HepG2 (cell line): ENCODE measurements around the gene IGF2. TPM values are rescaled to one million over a fixed set of nuclear protein-coding genes. Genes with fewer than 3 reads are reported as not detected.

ENCODE experiments used
- ATAC-seq: fragments of 200-7000 bp; cut with Tn5 transposase; 3 replicates; pipeline ENCODE4 v1.9.1; 2020; ENCODE audit warnings: mild to moderate bottlenecking, moderate library complexity
- BruUV-seq: library from RNA; stranded (reverse); fragments of 400-500 nt; replicated peaks from 2 replicates; lab custom pipeline; 2021; lab: Mats Ljungman, UMichigan
- CTCF ChIA-PET: fragments of 300-600 bp; formaldehyde crosslinking; extraction: SDS; loops from one replicate; lab custom pipeline; 2021; ENCODE audit warnings: low total read pairs, inconsistent platforms, low intra/inter-chr PET ratio; lab: Yijun Ruan, JAX
- POLR2A ChIA-PET: fragments of 350-600 bp; sonication (Branson Sonifier 250); formaldehyde crosslinking; loops from one replicate; lab custom pipeline; 2020; ENCODE audit warnings: antibody characterized with exemption, inconsistent platforms; lab: Yijun Ruan, JAX
- DNase-seq: peaks from one replicate; pipeline ENCODE4 v3.0.0-alpha.2; 2015; ENCODE audit warnings: low spot score
- FAIRE-seq: peaks from 3 replicates; lab custom pipeline; 2011; peaks lifted over from hg19 to GRCh38; lab: Jason Lieb, UNC
- H2AFZ ChIP-seq: one replicate; pipeline ENCODE4 v1.6.1; 2011; ENCODE audit warnings: low read length, inconsistent platforms
- H3K27ac ChIP-seq: fragments of 300-600 bp; 3 replicates; pipeline ENCODE4 v1.8.0; 2011; ENCODE audit warnings: mixed run types, mild to moderate bottlenecking, mixed read lengths, low read length, inconsistent platforms; ENCODE audit not compliant: insufficient read depth; ENCODE audit errors: extremely low read length
- H3K27me3 ChIP-seq, 2 experiments: fragments of 200-600 bp in 1 of 2; 2 replicates in 1 of 2; 3 replicates in 1 of 2; pipeline versions ENCODE4 v1.6.0 to v1.8.0; 2011; ENCODE audit warnings: low read length in 2 of 2, mild to moderate bottlenecking in 2 of 2, moderate library complexity in 2 of 2, inconsistent platforms in 1 of 2; ENCODE audit not compliant: insufficient read depth in 2 of 2, control insufficient read depth in 1 of 2
- H3K36me3 ChIP-seq, 2 experiments: fragments of 200-600 bp in 1 of 2; replicated peaks in 1 of 2; 2 replicates in 1 of 2; 3 replicates in 1 of 2; pipeline versions ENCODE4 v1.5.1 to v1.8.0; 2011; ENCODE audit warnings: low read length in 2 of 2, inconsistent platforms in 1 of 2; ENCODE audit not compliant: insufficient read depth in 2 of 2, control insufficient read depth in 1 of 2
- H3K4me1 ChIP-seq: 2 replicates; pipeline ENCODE4 v1.5.1; 2012; ENCODE audit warnings: low read length, inconsistent platforms; ENCODE audit not compliant: insufficient read depth
- H3K4me2 ChIP-seq: 2 replicates; pipeline ENCODE4 v1.6.0; 2011; ENCODE audit warnings: low read depth, low read length, inconsistent platforms
- H3K4me3 ChIP-seq, 3 experiments: fragments of 200-600 bp in 1 of 3; sonication (generic), shearing (Covaris generic) in 1 of 3; replicated peaks in 1 of 3; 2 replicates each; pipeline ENCODE4 v1.5.1; 2011 to 2016; ENCODE audit warnings: low read length in 3 of 3, inconsistent platforms in 2 of 3, low read depth in 2 of 3, mild to moderate bottlenecking in 2 of 3, control low read depth in 1 of 3, mixed read lengths in 1 of 3; ENCODE audit not compliant: insufficient read depth in 1 of 3
- H3K79me2 ChIP-seq: one replicate; pipeline ENCODE4 v1.6.1; 2011; ENCODE audit warnings: low read length, inconsistent platforms; ENCODE audit not compliant: insufficient read depth
- H3K9ac ChIP-seq: 2 replicates; pipeline ENCODE4 v1.6.0; 2011; ENCODE audit warnings: mild to moderate bottlenecking, low read depth, low read length, inconsistent platforms; ENCODE audit not compliant: insufficient read depth
- H3K9me3 ChIP-seq: 2 replicates; pipeline ENCODE4 v1.5.1; 2012; ENCODE audit warnings: mild to moderate bottlenecking, low read length
- H4K20me1 ChIP-seq: 2 replicates; pipeline ENCODE4 v1.6.0; 2011; ENCODE audit warnings: inconsistent platforms, mild to moderate bottlenecking, low read length, moderate library complexity; ENCODE audit not compliant: insufficient read depth
- DMAP1 ChIP-seq: IDR thresholded peaks from 2 replicates; pipeline ENCODE4 v1.6.1; 2016
- GABPB1 ChIP-seq: IDR thresholded peaks from 2 replicates; pipeline ENCODE4 v1.6.1; 2016; ENCODE audit warnings: mild to moderate bottlenecking, missing genetic modification reagents, moderate library complexity, missing compliant biosample characterization
- ZBTB7B ChIP-seq: sonication (generic); formaldehyde crosslinking; IDR thresholded peaks from 2 replicates; pipeline ENCODE4 v1.4.0; 2020; ENCODE audit warnings: missing genetic modification reagents
- ZFP36L1 ChIP-seq: sonication (generic); formaldehyde crosslinking; IDR thresholded peaks from 2 replicates; pipeline ENCODE4 v1.8.0; 2022; ENCODE audit warnings: mild to moderate bottlenecking, missing genetic modification reagents, moderate library complexity
- ZNF432 ChIP-seq: sonication (generic); formaldehyde crosslinking; IDR thresholded peaks from 2 replicates; pipeline ENCODE4 v1.5.0; 2020; ENCODE audit warnings: missing genetic modification reagents, mild to moderate bottlenecking, borderline replicate concordance
- ZNF569 ChIP-seq: sonication (generic); formaldehyde crosslinking; IDR thresholded peaks from 2 replicates; pipeline ENCODE4 v1.5.0; 2020; ENCODE audit warnings: mild to moderate bottlenecking, missing genetic modification reagents, moderate library complexity, borderline replicate concordance
- WGBS: methylation state at CpG from one replicate; pipeline ENCODE4 v1.1.6; 2017; ENCODE audit warnings: low lambda C conversion rate; 5-methylcytosine and 5-hydroxymethylcytosine counted together
- in situ Hi-C: cut with HindIII; loops from 2 replicates; pipeline ENCODE4 v1.10.0; 2017; ENCODE audit warnings: low pct_unique_long_range_greater_than_20kb; ENCODE audit not compliant: extremely low pct_ligation_motif_present
- intact Hi-C: fragments of 100-400 bp; cut with micrococcal nuclease; formaldehyde crosslinking; loops from one replicate; pipeline ENCODE4 v1.10.0; 2022; ENCODE audit not compliant: unreplicated experiment
- polyA plus RNA-seq, 8 experiments: library from polyadenylated mRNA; depleted of rRNA in 3 of 8; stranded (reverse) in 7 of 8; unstranded in 1 of 8; fragments of >200 nt; fragmentation: Illumina TruSeq in 4 of 8; extraction: Trizol in 4 of 8; gene quantifications; 2 replicates each; pipeline versions ENCODE4 v1.2.1 to v1.2.3, GENCODE V29; 2011 to 2016; ENCODE audit warnings: low read depth in 4 of 8, missing spikeins in 1 of 8, mixed read lengths in 1 of 8; ENCODE audit not compliant: insufficient read depth in 1 of 8
- total RNA-seq, 5 experiments: library from RNA; depleted of rRNA; stranded (reverse); fragments of >200 nt; fragmentation: Illumina TruSeq; extraction: Trizol; gene quantifications; 2 replicates each; pipeline ENCODE4 v1.2.3, GENCODE V29; 2016; ENCODE audit warnings: low read depth in 1 of 5
- TF ChIP-seq, protein P1 (sequence below): sonication (generic); formaldehyde crosslinking; conservative IDR thresholded peaks from 2 replicates; pipeline ENCODE4 v1.8.0; 2022; ENCODE audit warnings: low read depth, missing genetic modification reagents
- TF ChIP-seq, protein P2 (sequence below): sonication (generic); formaldehyde crosslinking; IDR thresholded peaks from 2 replicates; pipeline ENCODE4 v1.5.1; 2020; ENCODE audit warnings: mild to moderate bottlenecking, missing genetic modification reagents, borderline replicate concordance
- TF ChIP-seq, protein P3 (sequence below): IDR thresholded peaks from 2 replicates; pipeline ENCODE4 v1.6.1; 2016; ENCODE audit warnings: low read depth
- TF ChIP-seq, protein P4 (sequence below): sonication (generic); formaldehyde crosslinking; IDR thresholded peaks from 2 replicates; pipeline ENCODE4 v1.5.1; 2020; ENCODE audit warnings: missing genetic modification reagents, mild to moderate bottlenecking, borderline replicate concordance
- TF ChIP-seq, protein P5 (sequence below): sonication (generic); formaldehyde crosslinking; IDR thresholded peaks from 2 replicates; pipeline ENCODE4 v1.5.1; 2020; ENCODE audit warnings: mild to moderate bottlenecking, missing genetic modification reagents, moderate library complexity

IGF2 gene
- total and polyA plus RNA-seq, 2 of the 13 experiments (the other 11 are each of a cell fraction or from before 2014, with no cell fraction given): 79.1 to 254 TPM

DNA sequence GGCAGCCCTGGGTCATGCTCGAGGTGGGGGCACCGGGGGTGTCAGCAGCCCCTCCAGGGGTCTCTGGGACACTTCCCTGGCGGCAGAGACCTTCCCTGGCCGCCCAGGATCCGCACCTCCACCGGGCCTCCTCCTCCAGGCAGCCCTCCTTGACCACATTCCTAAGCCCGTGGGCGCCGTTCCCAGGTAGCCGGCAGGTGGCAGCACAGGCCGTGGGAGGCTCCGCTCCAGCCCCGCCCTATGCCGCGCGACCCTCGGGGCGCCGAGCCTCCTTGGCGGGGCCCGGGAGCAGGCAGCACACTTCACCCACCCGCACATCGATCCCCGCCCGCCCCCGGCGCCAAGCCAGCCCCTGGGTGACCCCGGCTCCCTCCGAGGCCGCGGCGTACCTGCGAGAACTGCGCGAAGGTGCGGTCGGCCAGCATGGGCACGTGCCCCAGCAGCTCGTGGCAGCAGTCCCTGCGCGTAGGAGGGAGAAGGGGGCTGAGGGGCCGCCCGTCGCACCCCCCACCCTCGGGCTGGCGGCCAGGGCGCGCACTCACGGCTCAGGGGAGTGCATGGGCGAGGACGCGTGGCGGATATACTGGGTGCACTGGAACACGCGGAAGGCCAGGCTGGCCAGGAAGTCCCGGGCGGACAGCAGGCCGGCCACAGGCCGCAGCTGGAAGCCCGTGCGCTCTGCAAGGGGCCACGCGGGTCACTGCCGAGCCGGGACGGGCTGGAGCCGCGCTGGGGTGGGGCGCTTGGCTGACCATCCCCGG lies 27.1 kb upstream of the IGF2 start:
- Histone ChIP-seq H3K27me3 (peaks cover 39 to 86% of the 10 kb centered on the region in 2 experiments), H3K4me3 (no peak overlapping the region), H3K79me2 (no peaks in the 10 kb centered on the region), H4K20me1 (no peaks in the 10 kb centered on the region), H3K9me3 (no peaks in the 10 kb centered on the region), H2AFZ (no peak overlapping the region), H3K36me3 (no peaks in the 10 kb centered on the region), H3K9ac (no peak overlapping the region), H3K27ac (no peak overlapping the region), H3K4me1 (0 out of 2 replicates have a peak, but pooled peaks cover 10% of the 10 kb centered on the region), H3K4me2 (no peak overlapping the region)
- BruUV-seq: no TSS peak
- in situ Hi-C loops (no loop called here), intact Hi-C loops (loop anchor here (1.0 kb wide), 1 partner anchor 133 kb away; no protein-coding TSS in a partner anchor)
- WGBS: no CpG with 5 or more reads among the region's 70 CpGs
- POLR2A ChIA-PET: no interaction called here
- ATAC-seq (peak; percentile 44), DNase-seq (no peak), FAIRE-seq (no peak)
- CTCF ChIA-PET: interaction anchor here (0.7 to 1.9 kb wide), 3 partner anchors 133 to 254 kb away, joined by 3 to 14 read pairs (median 5); no protein-coding TSS in a partner anchor
- TF ChIP-seq, protein P1, sequence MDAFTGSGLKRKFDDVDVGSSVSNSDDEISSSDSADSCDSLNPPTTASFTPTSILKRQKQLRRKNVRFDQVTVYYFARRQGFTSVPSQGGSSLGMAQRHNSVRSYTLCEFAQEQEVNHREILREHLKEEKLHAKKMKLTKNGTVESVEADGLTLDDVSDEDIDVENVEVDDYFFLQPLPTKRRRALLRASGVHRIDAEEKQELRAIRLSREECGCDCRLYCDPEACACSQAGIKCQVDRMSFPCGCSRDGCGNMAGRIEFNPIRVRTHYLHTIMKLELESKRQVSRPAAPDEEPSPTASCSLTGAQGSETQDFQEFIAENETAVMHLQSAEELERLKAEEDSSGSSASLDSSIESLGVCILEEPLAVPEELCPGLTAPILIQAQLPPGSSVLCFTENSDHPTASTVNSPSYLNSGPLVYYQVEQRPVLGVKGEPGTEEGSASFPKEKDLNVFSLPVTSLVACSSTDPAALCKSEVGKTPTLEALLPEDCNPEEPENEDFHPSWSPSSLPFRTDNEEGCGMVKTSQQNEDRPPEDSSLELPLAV (CRISPR knock-in tag): no peak
- no peak for TF ChIP-seq ZNF432 (CRISPR knock-in tag)
- TF ChIP-seq, protein P2, sequence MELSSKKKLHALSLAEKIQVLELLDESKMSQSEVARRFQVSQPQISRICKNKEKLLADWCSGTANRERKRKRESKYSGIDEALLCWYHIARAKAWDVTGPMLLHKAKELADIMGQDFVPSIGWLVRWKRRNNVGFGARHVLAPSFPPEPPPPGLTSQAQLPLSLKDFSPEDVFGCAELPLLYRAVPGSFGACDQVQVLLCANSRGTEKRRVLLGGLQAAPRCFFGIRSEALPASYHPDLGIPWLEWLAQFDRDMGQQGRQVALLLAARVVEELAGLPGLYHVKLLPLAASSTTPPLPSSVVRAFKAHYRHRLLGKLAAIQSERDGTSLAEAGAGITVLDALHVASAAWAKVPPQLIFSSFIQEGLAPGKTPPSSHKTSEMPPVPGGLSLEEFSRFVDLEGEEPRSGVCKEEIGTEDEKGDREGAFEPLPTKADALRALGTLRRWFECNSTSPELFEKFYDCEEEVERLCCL (CRISPR knock-in tag): no peak
- TF ChIP-seq, protein P3, sequence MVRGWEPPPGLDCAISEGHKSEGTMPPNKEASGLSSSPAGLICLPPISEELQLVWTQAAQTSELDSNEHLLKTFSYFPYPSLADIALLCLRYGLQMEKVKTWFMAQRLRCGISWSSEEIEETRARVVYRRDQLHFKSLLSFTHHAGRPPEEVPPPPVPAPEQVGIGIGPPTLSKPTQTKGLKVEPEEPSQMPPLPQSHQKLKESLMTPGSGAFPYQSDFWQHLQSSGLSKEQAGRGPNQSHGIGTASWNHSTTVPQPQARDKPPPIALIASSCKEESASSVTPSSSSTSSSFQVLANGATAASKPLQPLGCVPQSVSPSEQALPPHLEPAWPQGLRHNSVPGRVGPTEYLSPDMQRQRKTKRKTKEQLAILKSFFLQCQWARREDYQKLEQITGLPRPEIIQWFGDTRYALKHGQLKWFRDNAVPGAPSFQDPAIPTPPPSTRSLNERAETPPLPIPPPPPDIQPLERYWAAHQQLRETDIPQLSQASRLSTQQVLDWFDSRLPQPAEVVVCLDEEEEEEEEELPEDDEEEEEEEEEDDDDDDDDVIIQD: no peak
- peak; percentile 8; the same call in 1 of the 2 replicates for TF ChIP-seq GABPB1 (CRISPR knock-in tag)
- no peak for TF ChIP-seq ZFP36L1 (CRISPR knock-in tag)
- 0 out of 2 replicates have a peak, but pooled peaks have one; percentile 28 for TF ChIP-seq ZBTB7B (CRISPR knock-in tag)
- TF ChIP-seq, protein P4, sequence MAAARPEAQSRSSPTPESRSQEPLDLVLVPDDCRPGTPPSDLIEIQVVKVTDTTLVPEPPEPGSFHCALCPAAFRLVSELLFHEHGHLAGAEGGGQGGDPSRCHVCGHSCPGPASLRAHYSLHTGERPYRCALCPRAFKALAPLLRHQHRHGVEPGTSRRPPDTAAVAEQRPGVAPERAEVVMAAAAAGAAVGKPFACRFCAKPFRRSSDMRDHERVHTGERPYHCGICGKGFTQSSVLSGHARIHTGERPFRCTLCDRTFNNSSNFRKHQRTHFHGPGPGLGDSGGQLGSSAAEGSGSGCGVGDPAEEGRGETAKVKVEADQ (CRISPR knock-in tag): no peak
- TF ChIP-seq DMAP1: no peak
- TF ChIP-seq, protein P5, sequence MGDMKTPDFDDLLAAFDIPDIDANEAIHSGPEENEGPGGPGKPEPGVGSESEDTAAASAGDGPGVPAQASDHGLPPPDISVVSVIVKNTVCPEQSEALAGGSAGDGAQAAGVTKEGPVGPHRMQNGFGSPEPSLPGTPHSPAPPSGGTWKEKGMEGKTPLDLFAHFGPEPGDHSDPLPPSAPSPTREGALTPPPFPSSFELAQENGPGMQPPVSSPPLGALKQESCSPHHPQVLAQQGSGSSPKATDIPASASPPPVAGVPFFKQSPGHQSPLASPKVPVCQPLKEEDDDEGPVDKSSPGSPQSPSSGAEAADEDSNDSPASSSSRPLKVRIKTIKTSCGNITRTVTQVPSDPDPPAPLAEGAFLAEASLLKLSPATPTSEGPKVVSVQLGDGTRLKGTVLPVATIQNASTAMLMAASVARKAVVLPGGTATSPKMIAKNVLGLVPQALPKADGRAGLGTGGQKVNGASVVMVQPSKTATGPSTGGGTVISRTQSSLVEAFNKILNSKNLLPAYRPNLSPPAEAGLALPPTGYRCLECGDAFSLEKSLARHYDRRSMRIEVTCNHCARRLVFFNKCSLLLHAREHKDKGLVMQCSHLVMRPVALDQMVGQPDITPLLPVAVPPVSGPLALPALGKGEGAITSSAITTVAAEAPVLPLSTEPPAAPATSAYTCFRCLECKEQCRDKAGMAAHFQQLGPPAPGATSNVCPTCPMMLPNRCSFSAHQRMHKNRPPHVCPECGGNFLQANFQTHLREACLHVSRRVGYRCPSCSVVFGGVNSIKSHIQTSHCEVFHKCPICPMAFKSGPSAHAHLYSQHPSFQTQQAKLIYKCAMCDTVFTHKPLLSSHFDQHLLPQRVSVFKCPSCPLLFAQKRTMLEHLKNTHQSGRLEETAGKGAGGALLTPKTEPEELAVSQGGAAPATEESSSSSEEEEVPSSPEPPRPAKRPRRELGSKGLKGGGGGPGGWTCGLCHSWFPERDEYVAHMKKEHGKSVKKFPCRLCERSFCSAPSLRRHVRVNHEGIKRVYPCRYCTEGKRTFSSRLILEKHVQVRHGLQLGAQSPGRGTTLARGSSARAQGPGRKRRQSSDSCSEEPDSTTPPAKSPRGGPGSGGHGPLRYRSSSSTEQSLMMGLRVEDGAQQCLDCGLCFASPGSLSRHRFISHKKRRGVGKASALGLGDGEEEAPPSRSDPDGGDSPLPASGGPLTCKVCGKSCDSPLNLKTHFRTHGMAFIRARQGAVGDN (CRISPR knock-in tag): peak; percentile 22; the same call in 1 of the 2 replicates
- TF ChIP-seq ZNF569 (CRISPR knock-in tag): no peak
